WTC11 (cell line): ENCODE measurements around the gene GRAMD1A. TPM values are rescaled to one million over a fixed set of nuclear protein-coding genes. Genes with fewer than 3 reads are reported as not detected.
A peak's percentile ranks its signal among the peaks of the same experiment; 100 is the strongest.

Experiments
- ATAC-seq: fragments of 200-7000 bp; cut with Tn5 transposase; 2 replicates; pipeline ENCODE4 v1.10.0; 2021; ENCODE audit warnings: mild to moderate bottlenecking, moderate library complexity
- CTCF ChIA-PET: fragments of 300-600 bp; sonication (Branson Sonifier 250); formaldehyde crosslinking; loops from one replicate; lab custom pipeline; 2021; ENCODE audit warnings: antibody characterized with exemption; lab: Charles Lee
- POLR2A ChIA-PET: fragments of 350-600 bp; sonication (Branson Sonifier 250); formaldehyde crosslinking; loops from one replicate; lab custom pipeline; 2021; ENCODE audit warnings: antibody characterized with exemption; lab: Charles Lee
- DNase-seq: peaks from one replicate; pipeline ENCODE4 v3.0.0; 2021; ENCODE audit warnings: low spot score
- H3K27ac Mint-ChIP-seq: 2 replicates; pipeline ENCODE4 v1.8.0; 2021; ENCODE audit warnings: mixed read lengths
- H3K27me3 Mint-ChIP-seq: 2 replicates; pipeline ENCODE4 v1.8.0; 2021; ENCODE audit warnings: low read depth, mild to moderate bottlenecking, moderate library complexity, mixed read lengths
- H3K36me3 Mint-ChIP-seq: 2 replicates; pipeline ENCODE4 v1.8.0; 2021; ENCODE audit warnings: mixed read lengths
- H3K4me1 Mint-ChIP-seq: 2 replicates; pipeline ENCODE4 v1.8.0; 2022; ENCODE audit warnings: mixed read lengths
- H3K4me3 Mint-ChIP-seq: 2 replicates; pipeline ENCODE4 v1.8.0; 2021; ENCODE audit warnings: mild to moderate bottlenecking, moderate library complexity, mixed read lengths
- H3K9me3 Mint-ChIP-seq: 2 replicates; pipeline ENCODE4 v1.8.0; 2021; ENCODE audit warnings: mixed read lengths
- CBFB ChIP-seq: sonication (generic); formaldehyde crosslinking; IDR thresholded peaks from 2 replicates; pipeline ENCODE4 v1.8.1; 2022; ENCODE audit warnings: mild to moderate bottlenecking, low read depth, missing genetic modification reagents
- ELF4 ChIP-seq: sonication (generic); formaldehyde crosslinking; IDR thresholded peaks from 2 replicates; pipeline ENCODE4 v1.8.1; 2022; ENCODE audit warnings: low read depth, mild to moderate bottlenecking, moderate library complexity, missing genetic modification reagents
- FOXK1 ChIP-seq: sonication (generic); formaldehyde crosslinking; IDR thresholded peaks from 2 replicates; pipeline ENCODE4 v1.8.0; 2022; ENCODE audit warnings: mild to moderate bottlenecking, moderate library complexity, missing genetic modification reagents
- GABPB1 ChIP-seq: sonication (generic); formaldehyde crosslinking; IDR thresholded peaks from 2 replicates; pipeline ENCODE4 v1.8.1; 2023; ENCODE audit warnings: mild to moderate bottlenecking, missing genetic modification reagents
- IRF2 ChIP-seq: sonication (generic); formaldehyde crosslinking; IDR thresholded peaks from 2 replicates; pipeline ENCODE4 v1.8.0; 2022; ENCODE audit warnings: low read depth, missing genetic modification reagents, borderline replicate concordance
- JUN ChIP-seq: sonication (generic); formaldehyde crosslinking; IDR thresholded peaks from 2 replicates; pipeline ENCODE4 v1.8.0; 2023; ENCODE audit warnings: mild to moderate bottlenecking, missing genetic modification reagents
- NFYB ChIP-seq: sonication (generic); formaldehyde crosslinking; conservative IDR thresholded peaks from 2 replicates; pipeline ENCODE4 v1.8.0; 2022; ENCODE audit warnings: low read depth, missing genetic modification reagents
- NR1H2 ChIP-seq: sonication (generic); formaldehyde crosslinking; IDR thresholded peaks from 2 replicates; pipeline ENCODE4 v1.9.0; 2021; ENCODE audit warnings: mild to moderate bottlenecking, moderate library complexity, missing genetic modification reagents
- NR3C1 ChIP-seq: sonication (generic); formaldehyde crosslinking; conservative IDR thresholded peaks from 2 replicates; pipeline ENCODE4 v1.8.1; 2023; ENCODE audit warnings: low read depth, mild to moderate bottlenecking, missing genetic modification reagents
- TCF7 ChIP-seq: sonication (generic); formaldehyde crosslinking; IDR thresholded peaks from 2 replicates; pipeline ENCODE4 v1.8.0; 2022; ENCODE audit warnings: mild to moderate bottlenecking, low read depth, missing genetic modification reagents, moderate library complexity
- USF1 ChIP-seq: sonication (generic); formaldehyde crosslinking; IDR thresholded peaks from 2 replicates; pipeline ENCODE4 v1.8.0; 2022; ENCODE audit warnings: mild to moderate bottlenecking, missing genetic modification reagents
- ZBTB21 ChIP-seq: sonication (generic); formaldehyde crosslinking; IDR thresholded peaks from 2 replicates; pipeline ENCODE4 v1.8.1; 2023; ENCODE audit warnings: mild to moderate bottlenecking, missing genetic modification reagents, borderline replicate concordance
- ZBTB43 ChIP-seq: sonication (generic); formaldehyde crosslinking; IDR thresholded peaks from 2 replicates; pipeline ENCODE4 v1.8.1; 2023; ENCODE audit warnings: mild to moderate bottlenecking, missing genetic modification reagents
- ZNF263 ChIP-seq: sonication (generic); formaldehyde crosslinking; IDR thresholded peaks from 2 replicates; pipeline ENCODE4 v1.8.1; 2022; ENCODE audit warnings: low read depth, mild to moderate bottlenecking, moderate library complexity, missing genetic modification reagents
- ZNF281 ChIP-seq: sonication (generic); formaldehyde crosslinking; IDR thresholded peaks from 2 replicates; pipeline ENCODE4 v1.8.0; 2023; ENCODE audit warnings: mild to moderate bottlenecking, missing genetic modification reagents
- ZNF423 ChIP-seq: fragments of 250-450 bp; sonication (Bioruptor Pico); IDR thresholded peaks from 2 replicates; pipeline ENCODE4 v2.1.2; 2022; ENCODE audit warnings: mild to moderate bottlenecking, moderate library complexity
- total RNA-seq: library from RNA; stranded (reverse); gene quantifications from 3 replicates; pipeline ENCODE4 v1.2.3, GENCODE V29; 2021
- TF ChIP-seq, protein P1 (sequence below): sonication (generic); formaldehyde crosslinking; IDR thresholded peaks from 2 replicates; pipeline ENCODE4 v1.8.1; 2023; ENCODE audit warnings: mild to moderate bottlenecking, missing genetic modification reagents, moderate library complexity
- TF ChIP-seq, protein P2 (sequence below): sonication (generic); formaldehyde crosslinking; IDR thresholded peaks from 2 replicates; pipeline ENCODE4 v1.8.1; 2022; ENCODE audit warnings: low read depth, missing genetic modification reagents, borderline replicate concordance
- TF ChIP-seq, protein P3 (sequence below): sonication (generic); formaldehyde crosslinking; IDR thresholded peaks from 2 replicates; pipeline ENCODE4 v1.8.0; 2022; ENCODE audit warnings: mild to moderate bottlenecking, missing genetic modification reagents

The GRAMD1A gene
- total RNA-seq, 1 experiment from 2014 or later = 389 TPM

- peak overlapping the region; percentile 53 for H3K4me3 Mint-ChIP-seq
- peak overlapping the region; percentile 63 for H3K27ac Mint-ChIP-seq
- no peaks in the 10 kb centered on the region; the same call in 1 of the 2 replicates for H3K36me3 Mint-ChIP-seq
- H3K27me3 Mint-ChIP-seq = no peaks in the 10 kb centered on the region
- ChIA-PET POLR2A (interaction anchor here (0.5 kb wide), 1 partner anchor 41 kb away, joined by 3 read pairs; no protein-coding TSS in a partner anchor), CTCF (interaction anchor here (1.3 kb wide), 1 partner anchor 201 kb away, joined by 4 read pairs; no protein-coding TSS in a partner anchor)
- DNase-seq (no peak), ATAC-seq (no peak)
- peaks cover 45% of the 10 kb centered on the region for H3K4me1 Mint-ChIP-seq
- H3K9me3 Mint-ChIP-seq = no peaks in the 10 kb centered on the region
- TF ChIP-seq TCF7 (no peak), ZBTB21 (0 out of 2 replicates have a peak, but pooled peaks have one; percentile 10), IRF2 (no peak), NR3C1 (CRISPR knock-in tag) (no peak)
- TF ChIP-seq, protein P1, sequence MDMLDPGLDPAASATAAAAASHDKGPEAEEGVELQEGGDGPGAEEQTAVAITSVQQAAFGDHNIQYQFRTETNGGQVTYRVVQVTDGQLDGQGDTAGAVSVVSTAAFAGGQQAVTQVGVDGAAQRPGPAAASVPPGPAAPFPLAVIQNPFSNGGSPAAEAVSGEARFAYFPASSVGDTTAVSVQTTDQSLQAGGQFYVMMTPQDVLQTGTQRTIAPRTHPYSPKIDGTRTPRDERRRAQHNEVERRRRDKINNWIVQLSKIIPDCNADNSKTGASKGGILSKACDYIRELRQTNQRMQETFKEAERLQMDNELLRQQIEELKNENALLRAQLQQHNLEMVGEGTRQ = no peak
Observed at GRCh38 chr19:35039881-35040825, 40.0 kb downstream of the GRAMD1A start.

GRCh38 chr19:35040826-35041547 is 40.9 kb downstream of the GRAMD1A start:
- CTCF ChIA-PET = interaction anchor here (0.6 to 1.6 kb wide), 8 partner anchors 9 to 202 kb away, joined by 3 to 9 read pairs (median 4); partner anchors contain the start of gene LGI4
- no peaks in the 10 kb centered on the region for H3K9me3 Mint-ChIP-seq
- H3K36me3 Mint-ChIP-seq = no peaks in the 10 kb centered on the region; the same call in 1 of the 2 replicates
- H3K4me1 Mint-ChIP-seq = peaks cover 53% of the 10 kb centered on the region
- peak overlapping the region; percentile 63 for H3K27ac Mint-ChIP-seq
- DNase-seq (peak; percentile 81), ATAC-seq (peak; percentile 58)
- POLR2A ChIA-PET = interaction anchor here (0.6 to 1.0 kb wide), 2 partner anchors 15 to 165 kb away, joined by 3 to 5 read pairs; no protein-coding TSS in a partner anchor
- H3K4me3 Mint-ChIP-seq = peak overlapping the region; percentile 53
- H3K27me3 Mint-ChIP-seq = no peaks in the 10 kb centered on the region
- TF ChIP-seq NR1H2 (CRISPR knock-in tag) (no peak), ZNF263 (no peak), CBFB (no peak), GABPB1 (peak; percentile 55; the same call in 1 of the 2 replicates), ELF4 (CRISPR knock-in tag) (no peak), ZBTB43 (CRISPR knock-in tag) (no peak), FOXK1 (CRISPR knock-in tag) (0 out of 2 replicates have a peak, but pooled peaks have one; percentile 35), NFYB (no peak), JUN (no peak), ZNF423 (CRISPR knock-in tag) (no peak), ZNF281 (CRISPR knock-in tag) (0 out of 2 replicates have a peak, but pooled peaks have one; percentile 76), USF1 (peak; percentile 63; the same call in 1 of the 2 replicates)
- TF ChIP-seq, protein P1 = peak; percentile 62; the same call in 1 of the 2 replicates
- TF ChIP-seq, protein P2, sequence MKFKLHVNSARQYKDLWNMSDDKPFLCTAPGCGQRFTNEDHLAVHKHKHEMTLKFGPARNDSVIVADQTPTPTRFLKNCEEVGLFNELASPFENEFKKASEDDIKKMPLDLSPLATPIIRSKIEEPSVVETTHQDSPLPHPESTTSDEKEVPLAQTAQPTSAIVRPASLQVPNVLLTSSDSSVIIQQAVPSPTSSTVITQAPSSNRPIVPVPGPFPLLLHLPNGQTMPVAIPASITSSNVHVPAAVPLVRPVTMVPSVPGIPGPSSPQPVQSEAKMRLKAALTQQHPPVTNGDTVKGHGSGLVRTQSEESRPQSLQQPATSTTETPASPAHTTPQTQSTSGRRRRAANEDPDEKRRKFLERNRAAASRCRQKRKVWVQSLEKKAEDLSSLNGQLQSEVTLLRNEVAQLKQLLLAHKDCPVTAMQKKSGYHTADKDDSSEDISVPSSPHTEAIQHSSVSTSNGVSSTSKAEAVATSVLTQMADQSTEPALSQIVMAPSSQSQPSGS (CRISPR knock-in tag) = no peak
- TF ChIP-seq, protein P3, sequence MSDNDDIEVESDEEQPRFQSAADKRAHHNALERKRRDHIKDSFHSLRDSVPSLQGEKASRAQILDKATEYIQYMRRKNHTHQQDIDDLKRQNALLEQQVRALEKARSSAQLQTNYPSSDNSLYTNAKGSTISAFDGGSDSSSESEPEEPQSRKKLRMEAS (CRISPR knock-in tag) = peak; percentile 65; the same call in 1 of the 2 replicates
